Mesendoderm (in vitro differentiated cells): ENCODE data around the gene TKT.

ENCODE experiments used
- DNase-seq: peaks from one replicate; pipeline ENCODE4 v3.0.0; 2013
- H2AK5ac ChIP-seq: 2 replicates; pipeline ENCODE4 v1.6.1; 2013; ENCODE audit warnings: low read length, inconsistent platforms
- H2BK120ac ChIP-seq: 2 replicates; pipeline ENCODE4 v1.6.1; 2013; ENCODE audit warnings: low read depth, mild to moderate bottlenecking, low read length, moderate library complexity, mixed read lengths
- H2BK15ac ChIP-seq: replicated peaks from 2 replicates; pipeline ENCODE4 v1.6.1; 2013; ENCODE audit warnings: low read depth, mild to moderate bottlenecking, moderate library complexity
- H2BK5ac ChIP-seq: 2 replicates; pipeline ENCODE4 v1.6.1; 2013; ENCODE audit warnings: low read length, inconsistent platforms
- H3K18ac ChIP-seq: 2 replicates; pipeline ENCODE4 v1.6.1; 2013; ENCODE audit warnings: mild to moderate bottlenecking, low read length, mixed read lengths
- H3K23ac ChIP-seq: one replicate; pipeline ENCODE4 v1.6.1; 2013; ENCODE audit warnings: low read length
- H3K27ac ChIP-seq: 2 replicates; pipeline ENCODE4 v1.5.1; 2013; ENCODE audit warnings: low read depth, mild to moderate bottlenecking, inconsistent platforms, low read length, moderate library complexity
- H3K27me3 ChIP-seq: 2 replicates; pipeline ENCODE4 v1.6.1; 2013; ENCODE audit warnings: low read length, control low read depth, mild to moderate bottlenecking, inconsistent platforms; ENCODE audit not compliant: insufficient read depth, poor library complexity
- H3K36me3 ChIP-seq: 2 replicates; pipeline ENCODE4 v1.6.1; 2013; ENCODE audit warnings: low read length, inconsistent platforms; ENCODE audit not compliant: control insufficient read depth, insufficient read depth
- H3K4ac ChIP-seq: one replicate; pipeline ENCODE4 v1.6.1; 2013; ENCODE audit warnings: low read depth, mild to moderate bottlenecking, low read length, moderate library complexity
- H3K4me1 ChIP-seq: 2 replicates; pipeline ENCODE4 v1.6.1; 2013; ENCODE audit warnings: low read depth, low read length, inconsistent platforms; ENCODE audit not compliant: control insufficient read depth
- H3K4me2 ChIP-seq: 2 replicates; pipeline ENCODE4 v1.6.1; 2013; ENCODE audit warnings: low read length
- H3K4me3 ChIP-seq: 2 replicates; pipeline ENCODE4 v1.5.1; 2013; ENCODE audit warnings: mild to moderate bottlenecking, low read length
- H3K56ac ChIP-seq: one replicate; pipeline ENCODE4 v1.6.1; 2013; ENCODE audit warnings: low read length
- H3K79me1 ChIP-seq: 2 replicates; pipeline ENCODE4 v1.6.1; 2013; ENCODE audit warnings: low read length, inconsistent platforms
- H3K79me2 ChIP-seq: 2 replicates; pipeline ENCODE4 v1.6.1; 2013; ENCODE audit warnings: mild to moderate bottlenecking, low read length; ENCODE audit not compliant: control insufficient read depth, insufficient read depth
- H3K9ac ChIP-seq: 2 replicates; pipeline ENCODE4 v1.6.1; 2013; ENCODE audit warnings: low read length, inconsistent platforms
- H4K5ac ChIP-seq: one replicate; pipeline ENCODE4 v1.6.1; 2013; ENCODE audit warnings: low read length
- H4K8ac ChIP-seq: one replicate; pipeline ENCODE4 v1.6.1; 2013; ENCODE audit warnings: low read depth, mild to moderate bottlenecking, control low read depth, low read length, moderate library complexity
- WGBS: extraction: QIAGEN DNeasy Blood & Tissue Kit; methylation state at CpG from one replicate; pipeline ENCODE4 v1.1.7; 2013; ENCODE audit warnings: low lambda C conversion rate, missing lambda C conversion rate; ENCODE audit not compliant: insufficient coverage; ENCODE audit errors: extremely low coverage; 5-methylcytosine and 5-hydroxymethylcytosine counted together

Gene TKT

GRCh38 chr3:53221827-53222182 is 34.0 kb downstream of the TKT start:
- Histone ChIP-seq H3K79me1 (no peaks in the 10 kb centered on the region), H3K27me3 (no peaks in the 10 kb centered on the region), H2AK5ac (no peak overlapping the region), H3K9ac (no peak overlapping the region), H2BK15ac (no peak overlapping the region), H3K23ac (no peak overlapping the region), H4K5ac (no peak overlapping the region), H3K36me3 (peaks cover 16% of the 10 kb centered on the region), H3K79me2 (no peaks in the 10 kb centered on the region), H3K4me2 (no peak overlapping the region), H2BK120ac (no peak overlapping the region), H3K4ac (no peak overlapping the region), H4K8ac (no peak overlapping the region), H3K18ac (no peak overlapping the region), H3K4me3 (no peak overlapping the region), H3K4me1 (no peaks in the 10 kb centered on the region), H3K56ac (no peak overlapping the region), H2BK5ac (no peak overlapping the region), H3K27ac (no peak overlapping the region)
- WGBS = no CpG with 5 or more reads among the region's 3 CpGs
- DNase-seq = no peak

GRCh38 chr3:53221345-53221744 is 34.5 kb downstream of the TKT start:
- no CpG with 5 or more reads among the region's 4 CpGs for WGBS
- Histone ChIP-seq H3K79me1 (no peaks in the 10 kb centered on the region), H2AK5ac (no peak overlapping the region), H3K4me3 (no peak overlapping the region), H3K18ac (no peak overlapping the region), H2BK15ac (no peak overlapping the region), H3K79me2 (no peaks in the 10 kb centered on the region), H3K27me3 (no peaks in the 10 kb centered on the region), H4K5ac (no peak overlapping the region), H2BK5ac (no peak overlapping the region), H3K4me1 (no peaks in the 10 kb centered on the region), H3K27ac (no peak overlapping the region), H3K4ac (no peak overlapping the region), H2BK120ac (no peak overlapping the region), H3K4me2 (no peak overlapping the region), H3K56ac (no peak overlapping the region), H4K8ac (no peak overlapping the region), H3K9ac (no peak overlapping the region), H3K36me3 (peaks cover 14% of the 10 kb centered on the region), H3K23ac (no peak overlapping the region)
- no peak for DNase-seq

- peak; percentile 94 for DNase-seq
These were observed 35.8 kb downstream of the TKT start for GRCh38 chr3:53219895-53220483.

GRCh38 chr3:53218131-53218530 is 37.7 kb downstream of the TKT start:
- H3K9ac ChIP-seq = no peak overlapping the region
- H4K5ac ChIP-seq = no peak overlapping the region
- no peak overlapping the region for H3K23ac ChIP-seq
- H3K79me2 ChIP-seq = no peaks in the 10 kb centered on the region
- H3K27ac ChIP-seq = no peak overlapping the region
- no peaks in the 10 kb centered on the region for H3K79me1 ChIP-seq
- H3K56ac ChIP-seq = no peak overlapping the region
- no peak overlapping the region for H3K4ac ChIP-seq
- H3K36me3 ChIP-seq = no peaks in the 10 kb centered on the region
- H3K4me2 ChIP-seq = no peak overlapping the region
- no peak overlapping the region for H2BK15ac ChIP-seq
- no peak overlapping the region for H2BK5ac ChIP-seq
- no peaks in the 10 kb centered on the region for H3K27me3 ChIP-seq
- H2AK5ac ChIP-seq = no peak overlapping the region
- H4K8ac ChIP-seq = no peak overlapping the region
- no peak for DNase-seq
- no peak overlapping the region for H3K18ac ChIP-seq
- WGBS = no CpG with 5 or more reads among the region's 2 CpGs
- H3K4me3 ChIP-seq = no peak overlapping the region
- no peaks in the 10 kb centered on the region for H3K4me1 ChIP-seq
- H2BK120ac ChIP-seq = no peak overlapping the region

More at GRCh38 chr3:53219895-53220483, 35.8 kb downstream of the TKT start:
- H3K56ac ChIP-seq = no peak overlapping the region
- H2BK15ac ChIP-seq = no peak overlapping the region
- no peak overlapping the region for H3K23ac ChIP-seq
- no peaks in the 10 kb centered on the region for H3K27me3 ChIP-seq
- peaks cover 7% of the 10 kb centered on the region for H3K36me3 ChIP-seq
- H2BK5ac ChIP-seq = no peak overlapping the region
- H4K5ac ChIP-seq = no peak overlapping the region
- no peak overlapping the region for H3K18ac ChIP-seq
- H3K4me1 ChIP-seq = no peaks in the 10 kb centered on the region
- no peak overlapping the region for H2BK120ac ChIP-seq
- WGBS = no CpG with 5 or more reads among the region's 10 CpGs
- no peak overlapping the region for H3K4me2 ChIP-seq
- no peak overlapping the region for H3K27ac ChIP-seq
- H2AK5ac ChIP-seq = no peak overlapping the region
- H3K9ac ChIP-seq = no peak overlapping the region
- no peak overlapping the region for H3K4me3 ChIP-seq
- no peaks in the 10 kb centered on the region for H3K79me2 ChIP-seq
- H4K8ac ChIP-seq = no peak overlapping the region
- no peak overlapping the region for H3K4ac ChIP-seq
- no peaks in the 10 kb centered on the region for H3K79me1 ChIP-seq

GRCh38 chr3:53217175-53217574 is 38.6 kb downstream of the TKT start:
- no peaks in the 10 kb centered on the region for H3K4me1 ChIP-seq
- no peaks in the 10 kb centered on the region for H3K36me3 ChIP-seq
- peak overlapping the region; percentile 35 for H3K56ac ChIP-seq
- H3K4me2 ChIP-seq = no peak overlapping the region
- H3K27me3 ChIP-seq = no peaks in the 10 kb centered on the region
- DNase-seq = peak; percentile 54
- H3K79me2 ChIP-seq = no peaks in the 10 kb centered on the region
- H3K18ac ChIP-seq = no peak overlapping the region
- peak overlapping the region; percentile 37 for H3K4ac ChIP-seq
- no peak overlapping the region for H2BK5ac ChIP-seq
- H3K4me3 ChIP-seq = no peak overlapping the region
- H3K27ac ChIP-seq = peak overlapping the region; percentile 58
- no peaks in the 10 kb centered on the region for H3K79me1 ChIP-seq
- no peak overlapping the region for H2AK5ac ChIP-seq
- H2BK120ac ChIP-seq = no peak overlapping the region
- H4K8ac ChIP-seq = no peak overlapping the region
- H4K5ac ChIP-seq = no peak overlapping the region
- H3K9ac ChIP-seq = no peak overlapping the region
- H3K23ac ChIP-seq = no peak overlapping the region
- H2BK15ac ChIP-seq = no peak overlapping the region
- WGBS = no CpG with 5 or more reads among the region's 2 CpGs

- Histone ChIP-seq H3K56ac (no peak overlapping the region), H3K4me2 (no peak overlapping the region), H4K8ac (no peak overlapping the region), H2BK5ac (no peak overlapping the region), H2BK120ac (no peak overlapping the region), H2AK5ac (no peak overlapping the region), H3K4ac (no peak overlapping the region), H3K79me2 (no peaks in the 10 kb centered on the region), H3K4me3 (no peak overlapping the region), H3K9ac (no peak overlapping the region), H3K18ac (no peak overlapping the region), H3K4me1 (no peaks in the 10 kb centered on the region), H4K5ac (no peak overlapping the region), H3K27me3 (no peaks in the 10 kb centered on the region), H3K23ac (no peak overlapping the region), H2BK15ac (no peak overlapping the region), H3K36me3 (no peaks in the 10 kb centered on the region), H3K27ac (no peak overlapping the region), H3K79me1 (no peaks in the 10 kb centered on the region)
- WGBS = no CpG with 5 or more reads among the region's 3 CpGs
- peak; percentile 89 for DNase-seq
These were observed 39.1 kb downstream of the TKT start for GRCh38 chr3:53216723-53217122.
